Measurements from ENCODE around the gene SLC23A2.
"Not testable (repeated sequence)": the region's sequence is repeated elsewhere in the genome, so short reads cannot be mapped to it uniquely, and the experiment has no call there.

The SLC23A2 gene

GRCh38 chr20:4876301-4876700, 125.0 kb downstream of the SLC23A2 start:
- DNase-seq (ENCODE audit: low read depth): no peak

DNA sequence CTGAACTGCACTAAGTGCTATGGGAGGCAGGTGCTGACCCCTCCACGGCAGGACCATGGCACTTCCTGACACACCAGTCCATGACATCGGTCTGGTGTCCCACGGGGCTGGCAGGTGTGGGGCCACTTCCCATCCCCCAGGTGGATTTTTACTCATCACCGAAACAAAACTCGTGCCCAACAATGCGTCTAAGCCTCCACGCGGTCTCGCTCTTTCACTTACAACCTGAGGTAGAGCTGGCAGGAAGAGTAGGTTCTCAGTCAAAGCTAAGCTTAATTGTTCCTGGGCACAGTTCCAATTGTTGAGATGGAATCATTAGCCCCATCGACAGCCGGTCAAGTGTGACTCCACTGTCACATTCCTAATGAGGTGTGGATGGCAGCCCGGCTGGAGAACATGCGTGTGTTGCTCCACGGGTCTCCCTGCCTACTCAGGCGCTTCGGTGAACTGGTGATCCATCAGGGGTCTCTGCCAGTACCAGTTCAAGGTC, 125.7 kb downstream of the SLC23A2 start:
- no peak for DNase-seq (ENCODE audit: low read depth)

DNA sequence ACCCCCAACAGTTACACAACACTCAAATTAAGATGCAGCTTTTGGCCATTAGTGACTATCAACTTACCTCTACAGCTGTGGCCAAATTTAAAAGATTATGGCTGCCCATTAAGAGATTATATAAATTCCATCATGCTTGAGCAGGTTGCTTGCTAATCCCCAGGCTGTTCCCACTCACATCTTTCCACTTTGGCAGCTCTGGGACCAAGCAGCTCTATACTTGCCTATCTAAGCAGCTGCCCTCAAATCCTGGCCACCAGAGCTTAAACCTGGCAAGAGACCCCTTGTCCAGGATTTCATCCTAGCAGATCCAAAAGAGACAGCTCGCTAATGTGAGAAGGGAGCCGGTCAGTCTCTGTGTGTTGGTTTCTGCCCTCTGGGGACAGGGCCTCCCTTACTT, 127.9 kb downstream of the SLC23A2 start:
- no peak for DNase-seq (ENCODE audit: low read depth)

DNA sequence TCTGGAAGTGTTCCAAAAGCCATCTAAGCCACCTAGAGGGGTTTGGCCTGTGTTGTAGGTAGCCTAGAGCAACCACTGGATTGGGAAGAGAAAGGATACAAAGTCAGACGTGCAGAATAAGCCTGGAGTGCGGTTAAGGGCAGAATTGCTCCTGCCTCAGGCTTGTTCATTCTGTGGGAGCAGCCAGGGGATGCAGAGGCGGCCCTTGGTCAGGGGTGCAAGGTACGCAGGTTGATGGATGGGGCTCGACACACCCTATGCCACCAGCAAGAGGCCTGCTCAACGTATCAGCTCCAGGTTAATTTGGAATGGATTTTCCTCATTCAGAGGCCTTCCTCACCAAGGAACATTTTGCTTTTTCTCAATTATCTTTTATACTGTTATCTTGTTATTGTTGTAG, 129.8 kb downstream of the SLC23A2 start:
- DNase-seq (ENCODE audit: low read depth): no peak

- DNase-seq (ENCODE audit: low read depth): no peak
Measured at GRCh38 chr20:4870906-4871305, 130.4 kb downstream of the SLC23A2 start.

- DNase-seq (ENCODE audit: low read depth): no peak
Measured at GRCh38 chr20:4869290-4870193, 131.8 kb downstream of the SLC23A2 start.

DNA sequence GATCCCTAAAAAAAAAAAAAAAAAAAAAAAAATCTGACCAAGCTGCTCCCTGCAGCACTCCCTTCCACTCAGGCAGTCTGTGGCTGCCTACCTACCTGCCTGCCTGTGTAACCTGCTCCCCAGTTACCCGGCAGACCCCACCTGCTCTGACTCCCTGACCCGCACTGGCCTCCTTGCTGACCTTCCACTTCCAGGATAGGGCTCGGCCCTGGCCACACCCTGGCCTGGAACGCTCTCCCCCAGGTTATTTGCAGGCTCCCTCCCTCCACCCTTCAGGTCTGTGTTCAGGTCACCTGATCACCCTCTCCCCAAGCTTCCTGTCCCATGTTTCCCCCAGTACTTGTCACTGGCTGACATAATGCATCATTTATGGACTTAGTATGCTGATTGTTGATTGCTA, 134.3 kb downstream of the SLC23A2 start:
- no peak for DNase-seq (ENCODE audit: low read depth)

DNA sequence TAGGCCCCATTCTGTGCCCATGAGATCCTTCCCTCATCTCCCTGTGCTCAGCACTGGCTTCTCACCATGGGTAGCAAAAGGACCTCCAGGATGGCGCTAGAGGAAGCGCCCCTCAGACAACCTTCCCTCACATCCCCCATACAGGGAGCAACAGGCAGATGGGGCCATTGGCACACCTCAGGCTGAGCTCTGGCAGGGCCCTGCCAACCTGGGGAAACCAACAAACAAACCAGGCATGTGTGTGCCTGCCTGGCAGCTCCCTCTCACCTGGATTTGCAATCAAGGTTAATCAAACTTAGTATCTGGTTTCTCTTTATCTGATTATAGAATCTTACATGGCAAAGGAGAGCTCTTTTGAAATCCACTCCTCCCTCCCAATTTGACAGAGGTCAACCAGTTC, 134.9 kb downstream of the SLC23A2 start:
- DNase-seq (ENCODE audit: low read depth): no peak

GRCh38 chr20:4864311-4864752, 137.0 kb downstream of the SLC23A2 start:
- DNase-seq (ENCODE audit: low read depth): no peak

DNA sequence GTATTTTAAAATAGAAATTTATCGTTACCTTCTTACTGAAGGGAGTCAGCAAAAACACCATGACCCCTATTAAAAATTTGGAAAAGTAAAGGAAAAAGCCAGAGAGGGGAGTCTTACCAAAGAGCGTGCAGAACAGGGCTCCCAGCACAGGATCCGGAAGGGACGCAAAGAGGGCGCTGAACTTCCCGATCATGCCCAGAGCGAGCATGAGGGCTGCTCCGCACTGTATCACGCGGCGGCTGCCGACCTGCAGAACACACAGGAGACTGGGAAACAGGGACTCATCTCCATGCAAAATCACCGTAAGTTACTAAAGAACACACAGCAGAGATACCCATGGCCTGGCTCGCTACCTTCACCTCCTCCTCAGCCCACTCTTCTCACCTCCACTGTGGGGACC, 138.6 kb downstream of the SLC23A2 start:
- DNase-seq (ENCODE audit: low read depth): no peak

DNA sequence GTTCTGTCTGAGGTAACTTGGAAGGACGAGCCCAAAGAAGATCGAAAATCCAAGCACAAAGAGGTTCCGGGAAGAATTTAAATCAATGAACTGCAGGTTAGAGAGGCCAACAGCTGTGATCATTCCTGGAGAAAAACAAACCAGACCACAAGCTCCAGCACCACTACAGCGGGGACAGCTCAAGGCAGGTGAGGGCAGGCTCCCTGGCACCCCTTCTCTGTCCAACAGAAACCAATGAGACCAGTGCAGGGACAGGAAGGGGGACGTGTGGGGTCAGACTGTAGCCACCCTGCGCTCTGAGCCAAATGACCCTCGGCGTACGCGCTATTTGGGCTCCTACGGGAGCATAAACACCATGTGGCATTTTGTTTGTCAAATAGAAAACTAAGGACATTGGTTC, 139.3 kb downstream of the SLC23A2 start:
- no peak for DNase-seq (ENCODE audit: low read depth)

DNA sequence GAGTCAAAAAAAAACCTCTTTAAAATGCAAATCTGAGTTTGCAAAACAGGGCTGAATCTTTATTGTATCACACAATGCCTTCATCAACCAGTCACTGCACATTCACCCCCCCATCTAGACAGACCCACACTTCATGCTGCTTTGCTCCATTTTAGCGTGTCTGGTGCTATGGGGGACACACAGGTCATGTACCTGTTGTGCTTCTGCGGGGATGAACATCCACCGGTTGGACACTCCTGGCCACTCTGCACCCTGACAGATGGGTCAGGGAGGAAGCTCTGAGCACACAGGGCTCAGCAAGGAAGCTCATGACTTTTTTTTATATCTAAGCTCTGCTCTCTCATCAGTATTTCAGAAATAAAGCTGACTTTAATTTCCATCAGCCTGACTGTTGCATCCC, 143.3 kb downstream of the SLC23A2 start:
- no peak for DNase-seq (ENCODE audit: low read depth)

- DNase-seq (ENCODE audit: low read depth): no peak
Measured at GRCh38 chr20:4856022-4856755, 145.1 kb downstream of the SLC23A2 start.

DNA sequence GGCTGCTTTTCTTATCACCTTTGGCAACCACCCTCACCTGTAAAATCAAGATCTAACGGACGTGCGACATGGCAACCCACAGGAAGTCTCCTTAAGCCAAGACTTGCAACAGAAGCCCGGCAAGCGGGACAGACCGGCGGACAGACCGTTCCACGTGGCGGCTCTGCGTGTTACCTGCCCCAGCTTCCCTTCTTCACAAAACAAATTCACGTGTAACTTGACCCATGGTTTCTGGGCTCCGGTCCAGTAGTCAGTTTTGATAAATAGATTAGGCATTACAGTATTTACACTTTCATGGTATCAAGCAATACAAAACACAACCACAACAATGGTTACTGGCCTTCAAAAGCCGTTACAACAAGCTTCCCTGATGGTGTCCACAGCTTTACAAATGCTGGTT, 145.8 kb downstream of the SLC23A2 start:
- DNase-seq (ENCODE audit: low read depth): no peak

DNA sequence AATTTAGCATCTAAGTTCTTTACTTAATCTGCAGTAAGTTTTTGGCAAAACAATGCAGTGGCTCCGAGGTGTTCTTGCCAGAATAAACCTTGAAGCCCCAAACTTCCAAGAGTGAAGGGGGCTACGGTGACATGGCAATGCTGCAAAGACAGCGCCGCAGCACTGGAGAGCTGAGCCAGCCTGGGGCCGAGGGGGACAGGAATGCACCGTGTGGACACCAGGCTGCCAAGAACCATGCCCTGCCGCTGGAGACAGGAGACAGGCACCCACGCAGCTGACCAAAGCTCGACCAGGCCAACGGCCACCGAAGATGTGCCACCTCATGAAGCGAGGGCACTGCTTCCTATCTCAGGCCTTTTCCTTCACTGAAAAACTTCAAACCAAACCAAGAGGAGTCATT, 146.2 kb downstream of the SLC23A2 start:
- no peak for DNase-seq (ENCODE audit: low read depth)

DNA sequence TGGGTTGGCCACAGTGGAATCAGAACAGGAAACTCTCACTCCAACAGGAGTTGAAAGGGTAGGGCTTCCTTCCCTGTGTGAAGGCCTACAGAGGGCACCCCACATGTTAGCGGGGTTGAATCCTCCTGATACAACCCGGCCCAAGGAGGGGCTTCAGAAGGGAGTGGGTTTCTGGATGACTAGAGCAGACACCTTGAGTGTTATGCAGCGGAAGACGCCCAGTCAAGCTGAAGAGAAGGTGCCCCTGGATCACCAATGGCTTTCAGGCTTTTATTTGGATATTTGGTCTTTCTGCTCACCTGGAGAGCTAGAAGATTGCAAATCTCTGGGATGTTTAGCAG, 146.8 kb downstream of the SLC23A2 start:
- no peak for DNase-seq (ENCODE audit: low read depth)

DNA sequence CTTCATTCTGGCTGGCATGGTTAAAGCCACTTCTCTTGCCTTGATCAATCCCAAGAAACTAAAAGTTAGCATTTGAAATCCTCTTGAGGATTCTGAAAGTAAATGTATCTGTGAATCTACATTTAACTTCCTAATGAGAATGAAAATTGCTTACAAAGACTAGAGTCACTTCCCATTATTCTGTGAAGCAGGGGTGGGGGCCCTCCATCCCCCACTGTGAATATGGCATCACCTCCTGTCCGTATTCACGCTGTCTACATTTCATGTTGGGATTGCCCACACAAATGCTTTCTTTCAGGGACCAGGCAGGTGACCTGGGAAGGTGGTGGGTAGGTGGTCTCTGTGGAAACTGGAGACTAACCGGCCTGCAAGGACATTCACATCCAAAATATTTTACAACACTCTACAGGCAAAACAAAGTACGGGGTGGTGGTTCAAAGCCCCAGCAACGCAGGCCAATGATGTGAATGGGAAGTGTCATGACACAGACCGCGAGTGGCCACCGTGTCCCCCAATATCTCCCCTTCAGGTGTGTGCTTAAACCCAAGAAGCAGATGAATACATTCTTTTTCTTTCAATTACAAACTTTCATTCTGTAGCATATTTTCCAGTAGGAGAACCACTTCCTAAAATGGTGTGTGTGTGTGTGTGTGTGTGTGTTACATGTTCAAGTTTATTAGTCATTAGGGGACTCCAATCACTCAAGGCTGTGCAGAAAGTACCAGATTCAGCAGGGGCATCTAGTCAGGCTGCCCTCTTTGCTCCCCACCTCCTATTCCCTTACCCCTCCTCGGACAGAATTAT, 147.4 kb downstream of the SLC23A2 start:
- DNase-seq (ENCODE audit: low read depth): no peak

GRCh38 chr20:4853004-4853403, 148.3 kb downstream of the SLC23A2 start:
- DNase-seq (ENCODE audit: low read depth): no peak

DNA sequence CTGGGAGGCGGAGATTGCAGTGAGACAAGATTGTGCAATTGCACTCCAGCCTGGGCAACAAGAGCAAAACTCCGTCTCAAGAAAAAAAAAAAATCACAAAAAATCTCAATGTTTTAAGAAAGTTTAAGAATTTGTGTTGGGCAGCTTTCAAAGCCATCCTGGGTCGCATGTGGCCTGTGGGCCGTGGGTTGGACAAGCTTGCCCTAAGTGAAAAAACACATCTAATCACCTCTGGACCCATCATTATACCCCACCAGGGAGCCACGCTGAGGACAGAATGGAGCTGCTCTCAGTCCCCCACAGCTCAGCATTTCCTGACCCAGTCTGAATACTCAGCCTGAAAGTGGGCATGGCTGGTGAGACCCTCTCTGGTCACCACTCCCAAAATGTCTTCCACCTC, 150.3 kb downstream of the SLC23A2 start:
- no peak for DNase-seq (ENCODE audit: low read depth)

- DNase-seq (ENCODE audit: low read depth): not testable (repeated sequence)
Measured at GRCh38 chr20:4848829-4849228, 152.5 kb downstream of the SLC23A2 start.

DNA sequence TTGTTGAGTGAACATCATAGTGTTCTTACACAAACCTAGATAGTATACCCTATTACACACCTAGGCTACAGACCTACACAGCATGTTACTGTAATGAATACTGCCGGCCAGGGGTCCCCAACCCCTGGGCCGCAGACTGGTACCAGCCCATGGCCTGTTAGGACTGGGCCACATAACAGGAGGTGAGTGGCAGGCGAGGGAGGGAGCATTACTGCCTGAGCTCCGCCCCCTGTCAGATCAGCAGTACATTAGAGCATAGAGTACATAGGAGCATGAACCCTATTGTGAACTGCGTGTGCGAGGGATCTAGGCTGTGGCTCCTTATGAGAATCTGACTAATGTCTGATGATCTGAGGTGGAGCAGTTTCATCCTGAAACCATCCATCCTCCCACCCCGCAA, 153.3 kb downstream of the SLC23A2 start:
- no peak for DNase-seq (ENCODE audit: low read depth)

DNA sequence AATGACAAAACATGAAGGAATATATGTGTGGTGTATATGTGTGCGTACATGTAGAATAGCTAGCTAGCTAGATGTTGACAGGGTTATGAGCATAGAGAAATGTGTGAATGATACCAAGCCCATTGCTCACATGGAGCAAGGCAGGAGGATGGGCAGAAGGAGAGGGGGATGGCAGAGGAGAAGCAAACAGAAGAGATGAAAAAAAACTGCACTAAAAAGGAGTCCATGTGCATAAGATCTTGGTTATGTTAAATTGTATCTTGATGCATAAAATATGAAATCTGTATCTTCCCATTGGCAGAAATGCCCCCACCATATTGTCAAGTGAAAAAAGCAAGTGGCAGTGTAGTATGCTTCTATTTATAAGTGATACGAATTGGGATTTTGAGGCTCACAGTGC, 154.5 kb downstream of the SLC23A2 start:
- no peak for DNase-seq (ENCODE audit: low read depth)

Data from stimulated activated CD8-positive, alpha-beta memory T cell treated with anti-CD3 and anti-CD28 coated beads, Interleukin-15, amount 100 ng/mL, for 24 hours (primary cell).